WERI-Rb-1 (cell line): Measurements from ENCODE around the gene RAI1.

Source experiments
- DNase-seq: peaks from one replicate; pipeline ENCODE4 v3.0.0-alpha.2; 2020
- H3K27ac ChIP-seq: fragments of 250-450 bp; sonication (Bioruptor Pico); 2 replicates; pipeline ENCODE4 v1.5.1; 2020; ENCODE audit warnings: mild to moderate bottlenecking, moderate library complexity
- H3K27me3 ChIP-seq: fragments of 250-450 bp; sonication (Bioruptor Pico); 2 replicates; pipeline ENCODE4 v1.5.1; 2021; ENCODE audit warnings: mild to moderate bottlenecking, low read depth, moderate library complexity; ENCODE audit not compliant: insufficient read depth, severe bottlenecking
- H3K36me3 ChIP-seq: fragments of 250-450 bp; sonication (Bioruptor Pico); 2 replicates; pipeline ENCODE4 v1.5.1; 2020; ENCODE audit warnings: mild to moderate bottlenecking, moderate library complexity
- H3K4me3 ChIP-seq: 2 replicates; pipeline ENCODE4 v1.5.1; 2011; ENCODE audit warnings: low read depth, mild to moderate bottlenecking, control low read depth, low read length
- H3K9me3 ChIP-seq: fragments of 250-450 bp; sonication (Bioruptor Pico); 2 replicates; pipeline ENCODE4 v1.5.1; 2021; ENCODE audit warnings: mild to moderate bottlenecking, moderate library complexity; ENCODE audit not compliant: severe bottlenecking
- CTCF ChIP-seq: IDR thresholded peaks from 2 replicates; pipeline ENCODE4 v1.5.1; 2011; ENCODE audit warnings: low read depth, mild to moderate bottlenecking, control low read depth, inconsistent platforms, low read length

RAI1 gene

GRCh38 chr17:17671369-17672129, 9.7 kb upstream of the RAI1 start:
- no peak for DNase-seq
- no peak for TF ChIP-seq CTCF
- H3K27ac ChIP-seq, result no peak overlapping the region
- no peak overlapping the region for H3K4me3 ChIP-seq
- no peaks in the 10 kb centered on the region for H3K27me3 ChIP-seq
- no peaks in the 10 kb centered on the region for H3K9me3 ChIP-seq
- no peaks in the 10 kb centered on the region for H3K36me3 ChIP-seq

- Histone ChIP-seq H3K9me3 (no peaks in the 10 kb centered on the region), H3K4me3 (no peak overlapping the region), H3K27ac (no peak overlapping the region), H3K36me3 (no peaks in the 10 kb centered on the region), H3K27me3 (no peaks in the 10 kb centered on the region)
- TF ChIP-seq CTCF, result no peak
- DNase-seq, result no peak
These were observed 8.5 kb upstream of the RAI1 start for GRCh38 chr17:17672453-17673368.

- no peak for DNase-seq
- TF ChIP-seq CTCF, result no peak
- Histone ChIP-seq H3K4me3 (no peak overlapping the region), H3K9me3 (no peaks in the 10 kb centered on the region), H3K36me3 (no peaks in the 10 kb centered on the region), H3K27me3 (no peaks in the 10 kb centered on the region), H3K27ac (no peak overlapping the region)
These were observed 5.8 kb upstream of the RAI1 start for GRCh38 chr17:17675416-17675815.

GRCh38 chr17:17675925-17676534, 5.2 kb upstream of the RAI1 start:
- Histone ChIP-seq H3K27ac (no peak overlapping the region), H3K27me3 (no peaks in the 10 kb centered on the region), H3K36me3 (no peaks in the 10 kb centered on the region), H3K4me3 (no peak overlapping the region), H3K9me3 (no peaks in the 10 kb centered on the region)
- TF ChIP-seq CTCF, result no peak
- DNase-seq, result no peak

- no peaks in the 10 kb centered on the region for H3K27me3 ChIP-seq
- no peak for DNase-seq
- H3K4me3 ChIP-seq, result no peak overlapping the region
- TF ChIP-seq CTCF, result no peak
- H3K9me3 ChIP-seq, result no peaks in the 10 kb centered on the region
- no peak overlapping the region for H3K27ac ChIP-seq
- H3K36me3 ChIP-seq, result no peaks in the 10 kb centered on the region
These were observed 4.5 kb upstream of the RAI1 start for GRCh38 chr17:17676752-17677151.
